Glutamatergic neuron (in vitro differentiated cells): Measurements from ENCODE around the gene NBEA. TPM values are rescaled to one million over a fixed set of nuclear protein-coding genes. Genes with fewer than 3 reads are reported as not detected.

Experiments
- DNase-seq: peaks from one replicate; pipeline ENCODE4 v3.0.0; 2022
- H3K27ac Mint-ChIP-seq: one replicate; pipeline ENCODE4 v1.8.0; 2020; ENCODE audit warnings: mild to moderate bottlenecking, mixed read lengths, inconsistent platforms; ENCODE audit not compliant: unreplicated experiment
- H3K27me3 Mint-ChIP-seq: one replicate; pipeline ENCODE4 v1.8.0; 2020; ENCODE audit warnings: mild to moderate bottlenecking, moderate library complexity, mixed read lengths, inconsistent platforms; ENCODE audit not compliant: unreplicated experiment
- H3K36me3 Mint-ChIP-seq: one replicate; pipeline ENCODE4 v1.8.0; 2020; ENCODE audit warnings: mild to moderate bottlenecking, mixed read lengths, inconsistent platforms; ENCODE audit not compliant: unreplicated experiment
- H3K4me1 Mint-ChIP-seq: one replicate; pipeline ENCODE4 v1.8.0; 2020; ENCODE audit warnings: mild to moderate bottlenecking, low read depth, mixed read lengths, inconsistent platforms; ENCODE audit not compliant: unreplicated experiment
- H3K4me3 Mint-ChIP-seq: one replicate; pipeline ENCODE4 v1.8.0; 2020; ENCODE audit warnings: mild to moderate bottlenecking, mixed read lengths, inconsistent platforms; ENCODE audit not compliant: unreplicated experiment
- H3K9me3 Mint-ChIP-seq: one replicate; pipeline ENCODE4 v1.8.0; 2020; ENCODE audit warnings: mild to moderate bottlenecking, moderate library complexity, mixed read lengths, inconsistent platforms; ENCODE audit not compliant: unreplicated experiment
- CTCF ChIP-seq: fragments of 200-600 bp; sonication (generic); IDR thresholded peaks from one replicate; pipeline ENCODE4 v1.5.0; 2021; ENCODE audit not compliant: partially characterized antibody, unreplicated experiment
- total RNA-seq: library from RNA; stranded (reverse); fragmentation: NEBNext Ultra II Directional; extraction: Animal tissue kit (Norgen Biotek cat#: 25700); gene quantifications from one replicate; pipeline ENCODE4 v1.2.1, GENCODE V29; 2021; ENCODE audit not compliant: unreplicated experiment

The NBEA gene
- total RNA-seq, 1 donor from 2014 or later, result 48.3 TPM

GRCh38 chr13:35356572-35356971 is 414.5 kb downstream of the NBEA start:
- H3K4me1 Mint-ChIP-seq, result no peaks in the 10 kb centered on the region
- TF ChIP-seq CTCF, result no peak

GRCh38 chr13:35365883-35366282 is 423.8 kb downstream of the NBEA start:
- Mint-ChIP-seq H3K36me3 (peaks cover 15% of the 10 kb centered on the region), H3K9me3 (peaks cover 4% of the 10 kb centered on the region), H3K27me3 (no peaks in the 10 kb centered on the region), H3K27ac (peak overlapping the region; percentile 20), H3K4me3 (no peak overlapping the region), H3K4me1 (peaks cover 7% of the 10 kb centered on the region)
- no peak for TF ChIP-seq CTCF
- no peak for DNase-seq

More at GRCh38 chr13:35356572-35356971, 414.5 kb downstream of the NBEA start:
- H3K27me3 Mint-ChIP-seq, result no peaks in the 10 kb centered on the region
- H3K36me3 Mint-ChIP-seq, result no peaks in the 10 kb centered on the region
- no peaks in the 10 kb centered on the region for H3K9me3 Mint-ChIP-seq
- no peak for DNase-seq
- H3K27ac Mint-ChIP-seq, result no peak overlapping the region
- H3K4me3 Mint-ChIP-seq, result no peak overlapping the region

- peaks cover 7% of the 10 kb centered on the region for H3K4me1 Mint-ChIP-seq
- TF ChIP-seq CTCF, result no peak
- H3K9me3 Mint-ChIP-seq, result peaks cover 11% of the 10 kb centered on the region
- no peak overlapping the region for H3K27ac Mint-ChIP-seq
- H3K27me3 Mint-ChIP-seq, result peaks cover 4% of the 10 kb centered on the region
- H3K36me3 Mint-ChIP-seq, result peaks cover 32% of the 10 kb centered on the region
- DNase-seq, result no peak
- no peak overlapping the region for H3K4me3 Mint-ChIP-seq
Measured at GRCh38 chr13:35367586-35367985, 425.5 kb downstream of the NBEA start.

- Mint-ChIP-seq H3K4me3 (no peak overlapping the region), H3K27ac (no peak overlapping the region), H3K4me1 (peaks cover 16% of the 10 kb centered on the region), H3K27me3 (no peaks in the 10 kb centered on the region), H3K36me3 (peaks cover 2% of the 10 kb centered on the region), H3K9me3 (peaks cover 2% of the 10 kb centered on the region)
- TF ChIP-seq CTCF, result no peak
- no peak for DNase-seq
Measured at GRCh38 chr13:35378939-35379338, 436.9 kb downstream of the NBEA start.

GRCh38 chr13:35379663-35380062 is 437.6 kb downstream of the NBEA start:
- Mint-ChIP-seq H3K27ac (no peak overlapping the region), H3K4me3 (no peak overlapping the region)
- no peak for TF ChIP-seq CTCF

More at GRCh38 chr13:35379663-35380062, 437.6 kb downstream of the NBEA start:
- Mint-ChIP-seq H3K4me1 (peaks cover 17% of the 10 kb centered on the region), H3K27me3 (no peaks in the 10 kb centered on the region), H3K9me3 (peaks cover 2% of the 10 kb centered on the region), H3K36me3 (no peaks in the 10 kb centered on the region)
- DNase-seq, result no peak
